HCT116 (cell line): Measurements from ENCODE around the gene FGF21. TPM values are rescaled to one million over a fixed set of nuclear protein-coding genes. Genes with fewer than 3 reads are reported as not detected.

Experiments
- ATAC-seq: fragments of 200-7000 bp; cut with Tn5 transposase; 2 replicates; pipeline ENCODE4 v1.9.1; 2020; ENCODE audit warnings: mild to moderate bottlenecking, moderate library complexity
- BruUV-seq: library from RNA; stranded (reverse); fragments of 400-500 nt; replicated peaks from 2 replicates; lab custom pipeline; 2021; lab: Mats Ljungman, UMichigan
- CTCF ChIA-PET: fragments of 300-600 bp; sonication (Branson Sonifier 250); formaldehyde crosslinking; loops from one replicate; lab custom pipeline; 2021; ENCODE audit warnings: antibody characterized with exemption; lab: Charles Lee
- POLR2A ChIA-PET: fragments of 300-600, 350-600 bp; sonication (Branson Sonifier 250); formaldehyde crosslinking; loops from one replicate; lab custom pipeline; 2021; ENCODE audit warnings: antibody characterized with exemption; lab: Charles Lee
- RAD21 ChIA-PET, 2 experiments: fragments of 300-600 bp; sonication (Branson Sonifier 250); formaldehyde crosslinking; loops; one replicate each; lab custom pipeline; 2023; ENCODE audit warnings: low total read pairs in 2 of 2; ENCODE audit not compliant: uncharacterized antibody in 2 of 2, unreplicated experiment in 2 of 2, low non-redundant PET in 1 of 2; lab: Charles Lee
- DNase-seq: peaks from one replicate; pipeline ENCODE4 v3.0.0-alpha.2; 2010; ENCODE audit warnings: low read depth, low spot score
- H2AFZ ChIP-seq: fragments of 200-600 bp; shearing (Covaris generic), sonication (generic); 2 replicates; pipeline ENCODE4 v1.6.1; 2017; ENCODE audit warnings: low read depth, mixed run types, mixed read lengths, antibody characterized with exemption, low read length; ENCODE audit not compliant: poor library complexity, severe bottlenecking
- H3K27ac ChIP-seq: 2 replicates; pipeline ENCODE4 v1.5.1; 2012; ENCODE audit warnings: low read depth, low read length
- H3K27me3 ChIP-seq: fragments of 200-600 bp; sonication (generic); 2 replicates; pipeline ENCODE4 v1.6.1; 2016; ENCODE audit warnings: mixed run types, low read length, mixed read lengths; ENCODE audit not compliant: insufficient read depth
- H3K36me3 ChIP-seq, 2 experiments: fragments of 200-500 bp in 1 of 2; fragments of 200-600 bp in 1 of 2; sonication (Bioruptor generic) in 1 of 2; sonication (generic) in 1 of 2; 2 replicates each; pipeline versions ENCODE4 v1.5.1 to v1.6.1; 2014 to 2016; ENCODE audit warnings: low read length in 2 of 2, inconsistent platforms in 1 of 2, mixed read lengths in 1 of 2, mixed run types in 1 of 2; ENCODE audit not compliant: insufficient read depth in 2 of 2, control insufficient read depth in 1 of 2
- H3K4me1 ChIP-seq, 2 experiments: fragments of 200-600 bp in 1 of 2; sonication (generic) in 1 of 2; 2 replicates each; pipeline versions ENCODE4 v1.5.1 to v1.6.1; 2012 to 2017; ENCODE audit warnings: low read length in 2 of 2, inconsistent platforms in 1 of 2, mild to moderate bottlenecking in 1 of 2, mixed read lengths in 1 of 2, mixed run types in 1 of 2, moderate library complexity in 1 of 2; ENCODE audit not compliant: insufficient read depth in 2 of 2, control insufficient read depth in 1 of 2
- H3K4me2 ChIP-seq: fragments of 200-600 bp; sonication (generic); 2 replicates; pipeline ENCODE4 v1.6.1; 2017; ENCODE audit warnings: mixed run types, low read length, mixed read lengths
- H3K4me3 ChIP-seq, 2 experiments: fragments of 200-600 bp in 1 of 2; sonication (generic) in 1 of 2; replicated peaks in 1 of 2; 2 replicates each; pipeline ENCODE4 v1.5.1; 2011 to 2016; ENCODE audit warnings: low read length in 2 of 2, control low read depth in 1 of 2, low read depth in 1 of 2, mild to moderate bottlenecking in 1 of 2, mixed read lengths in 1 of 2, mixed run types in 1 of 2
- H3K79me2 ChIP-seq: fragments of 200-600 bp; sonication (generic); 2 replicates; pipeline ENCODE4 v1.6.1; 2017; ENCODE audit warnings: mild to moderate bottlenecking, mixed run types, low read length, moderate library complexity, mixed read lengths; ENCODE audit not compliant: insufficient read depth
- H3K9ac ChIP-seq: fragments of 200-600 bp; sonication (generic); 2 replicates; pipeline ENCODE4 v1.6.1; 2016; ENCODE audit warnings: low read length, mixed read lengths
- H3K9me2 ChIP-seq: fragments of 200-600 bp; sonication (generic), shearing (Covaris generic); 2 replicates; pipeline ENCODE4 v1.6.1; 2017; ENCODE audit warnings: mixed run types, mild to moderate bottlenecking, moderate library complexity; ENCODE audit not compliant: insufficient read depth
- H3K9me3 ChIP-seq, 2 experiments: fragments of 200-500 bp in 1 of 2; fragments of 200-600 bp in 1 of 2; sonication (Bioruptor generic) in 1 of 2; sonication (generic) in 1 of 2; 2 replicates each; pipeline ENCODE4 v1.6.1; 2014 to 2017; ENCODE audit warnings: low read length in 2 of 2, mixed read lengths in 2 of 2, inconsistent platforms in 1 of 2, low read depth in 1 of 2, mild to moderate bottlenecking in 1 of 2, mixed run types in 1 of 2, moderate library complexity in 1 of 2; ENCODE audit not compliant: control insufficient read depth in 1 of 2, insufficient read depth in 1 of 2
- H4K20me1 ChIP-seq: fragments of 200-600 bp; sonication (generic), shearing (Covaris generic); 2 replicates; pipeline ENCODE4 v1.6.1; 2017; ENCODE audit warnings: mixed run types, mild to moderate bottlenecking, moderate library complexity; ENCODE audit not compliant: insufficient read depth
- ATF3 ChIP-seq: IDR thresholded peaks from 2 replicates; pipeline ENCODE4 v1.6.1; 2012
- CBX3 ChIP-seq: IDR thresholded peaks from 2 replicates; pipeline ENCODE4 v1.6.1; 2012; ENCODE audit warnings: low read depth
- CEBPB ChIP-seq: IDR thresholded peaks from 2 replicates; pipeline ENCODE4 v1.6.1; 2012; ENCODE audit warnings: low read depth
- CTCF ChIP-seq, 3 experiments: fragments of 200-600 bp in 1 of 3; sonication (generic) in 1 of 3; IDR thresholded peaks in 2 of 3; conservative IDR thresholded peaks in 1 of 3; 2 replicates each; pipeline ENCODE4 v1.5.1; 2012 to 2017; ENCODE audit warnings: low read depth in 2 of 3, low read length in 2 of 3, antibody characterized with exemption in 1 of 3, borderline replicate concordance in 1 of 3, control low read depth in 1 of 3, mild to moderate bottlenecking in 1 of 3, mixed read lengths in 1 of 3, mixed run types in 1 of 3, moderate library complexity in 1 of 3; ENCODE audit not compliant: insufficient read depth in 1 of 3
- MAX ChIP-seq: IDR thresholded peaks from 2 replicates; pipeline ENCODE4 v1.6.1; 2012
- POLR2A ChIP-seq: IDR thresholded peaks from 2 replicates; pipeline ENCODE4 v1.7.0; 2011; ENCODE audit warnings: borderline replicate concordance; ENCODE audit not compliant: insufficient read depth, insufficient read length; ENCODE audit errors: extremely low read depth
- POLR2AphosphoS5 ChIP-seq: IDR thresholded peaks from 2 replicates; pipeline ENCODE4 v1.6.1; 2011; ENCODE audit warnings: mild to moderate bottlenecking, low read depth, low read length, moderate library complexity
- RAD21 ChIP-seq: IDR thresholded peaks from 2 replicates; pipeline ENCODE4 v1.6.1; 2012; ENCODE audit warnings: low read depth, mild to moderate bottlenecking
- REST ChIP-seq: IDR thresholded peaks from 2 replicates; pipeline ENCODE4 v1.6.1; 2012; ENCODE audit warnings: low read depth
- SIN3A ChIP-seq: IDR thresholded peaks from 2 replicates; pipeline ENCODE4 v1.6.1; 2012; ENCODE audit warnings: low read depth
- SP1 ChIP-seq: IDR thresholded peaks from 2 replicates; pipeline ENCODE4 v1.6.1; 2012; ENCODE audit warnings: low read depth
- SRF ChIP-seq: IDR thresholded peaks from 2 replicates; pipeline ENCODE4 v1.6.1; 2012; ENCODE audit warnings: low read depth
- TCF7L2 ChIP-seq: IDR thresholded peaks from 2 replicates; pipeline ENCODE4 v1.7.0; 2011; ENCODE audit warnings: borderline replicate concordance, inconsistent platforms; ENCODE audit not compliant: insufficient read depth, insufficient read length; ENCODE audit errors: extremely low read depth
- YY1 ChIP-seq: IDR thresholded peaks from 2 replicates; pipeline ENCODE4 v1.6.1; 2011; ENCODE audit warnings: low read length, low read depth, moderate library complexity, mild to moderate bottlenecking; ENCODE audit not compliant: insufficient replicate concordance; ENCODE audit errors: extremely low read depth
- ZFX ChIP-seq: fragments of 450-650 bp; IDR thresholded peaks from 2 replicates; pipeline ENCODE4 v1.6.1; 2017
- ZNF274 ChIP-seq: fragments of 200-500 bp; sonication (Bioruptor generic); IDR thresholded peaks from 2 replicates; pipeline ENCODE4 v1.6.1; 2014; ENCODE audit warnings: mild to moderate bottlenecking, low read depth, low read length, inconsistent platforms
- intact Hi-C: fragments of 100-400 bp; cut with micrococcal nuclease; formaldehyde crosslinking; loops from 2 replicates; pipeline ENCODE4 v1.10.0; 2022
- total RNA-seq: library from RNA; stranded (reverse); gene quantifications from one replicate; pipeline ENCODE4 v1.2.1, GENCODE V29; 2021; ENCODE audit not compliant: unreplicated experiment

FGF21 gene
- total RNA-seq, 1 experiment from 2014 or later = 0.81 TPM

- intact Hi-C loops = no loop called here
- no peak overlapping the region for H2AFZ ChIP-seq
- H3K9me2 ChIP-seq = no peaks in the 10 kb centered on the region
- CTCF ChIA-PET = no interaction called here
- H3K4me1 ChIP-seq = peaks cover 0 to 10% of the 10 kb centered on the region in 2 experiments; a peak in 2 of 4 replicates
- RAD21 ChIA-PET = no interaction called here
- no peaks in the 10 kb centered on the region for H3K27me3 ChIP-seq
- no peaks in the 10 kb centered on the region for H4K20me1 ChIP-seq
- TF ChIP-seq ATF3 (no peak), CBX3 (no peak)
- H3K9me3 ChIP-seq = no peaks in the 10 kb centered on the region
- H3K79me2 ChIP-seq = no peaks in the 10 kb centered on the region
- BruUV-seq = no TSS peak
- POLR2A ChIA-PET = no interaction called here
- DNase-seq (no peak), ATAC-seq (no peak)
- H3K27ac ChIP-seq = no peak overlapping the region
- H3K9ac ChIP-seq = no peak overlapping the region
- H3K4me3 ChIP-seq = no peak overlapping the region
- H3K36me3 ChIP-seq = no peaks in the 10 kb centered on the region
- no peak overlapping the region for H3K4me2 ChIP-seq
Observed at GRCh38 chr19:48731452-48731851, 23.9 kb upstream of the FGF21 start.

- no peaks in the 10 kb centered on the region for H3K9me3 ChIP-seq
- H3K4me2 ChIP-seq = no peak overlapping the region
- no peaks in the 10 kb centered on the region for H3K79me2 ChIP-seq
- ChIA-PET POLR2A (no interaction called here), CTCF (no interaction called here), RAD21 (no interaction called here)
- no peak for ATAC-seq
- H4K20me1 ChIP-seq = no peaks in the 10 kb centered on the region
- H3K9ac ChIP-seq = no peak overlapping the region
- no peak overlapping the region for H2AFZ ChIP-seq
- no peaks in the 10 kb centered on the region for H3K9me2 ChIP-seq
- no TSS peak for BruUV-seq
- H3K4me3 ChIP-seq = no peak overlapping the region
- intact Hi-C loops = no loop called here
- H3K27me3 ChIP-seq = no peaks in the 10 kb centered on the region
- H3K4me1 ChIP-seq = peaks cover 14 to 28% of the 10 kb centered on the region in 2 experiments
- no peaks in the 10 kb centered on the region for H3K36me3 ChIP-seq
- no peak overlapping the region for H3K27ac ChIP-seq
- no peak for DNase-seq
- no peak for TF ChIP-seq ZFX
- TF ChIP-seq YY1 = no peak
- no peak for TF ChIP-seq ZNF274
- no peak for TF ChIP-seq ATF3
- TF ChIP-seq SP1 = no peak
- TF ChIP-seq POLR2A = no peak
- TF ChIP-seq CTCF (IDR thresholded peaks at IDR 0.05 in 2 of 3, conservative IDR thresholded peaks at IDR 0.05 in 1 of 3; ENCODE audit: borderline replicate concordance in 1 of 3, insufficient read depth in 1 of 3, low read depth in 2 of 3, low read length in 2 of 3) = no peak
- no peak for TF ChIP-seq REST
- no peak for TF ChIP-seq POLR2AphosphoS5
- no peak for TF ChIP-seq CEBPB
- no peak for TF ChIP-seq TCF7L2
- TF ChIP-seq SIN3A = no peak
- no peak for TF ChIP-seq SRF
- TF ChIP-seq RAD21 = no peak
- no peak for TF ChIP-seq MAX
Observed at GRCh38 chr19:48734625-48735024, 20.7 kb upstream of the FGF21 start.
